Transverse colon (tissue), 4 donors: ENCODE data around the gene LEPROT.

ENCODE experiments used
- POLR2A ChIP-seq: fragments of 450-650 bp; IDR thresholded peaks from one replicate; pipeline ENCODE4 v1.6.1; 2016; ENCODE audit warnings: antibody characterized with exemption, mild to moderate bottlenecking, moderate library complexity
- POLR2AphosphoS5 ChIP-seq, 3 donors: sonication (generic); formaldehyde crosslinking; IDR thresholded peaks; one replicate each; pipeline ENCODE4 v1.6.1; 2016; ENCODE audit warnings: antibody characterized with exemption in 3 of 3
- TF ChIP-seq, protein P1 (sequence below), 5 experiments: fragments of 200-600 bp in 3 of 5; fragments of 450-650 bp in 2 of 5; sonication (generic) in 3 of 5; IDR thresholded peaks; 1 replicate in 2 of 5; 2 replicates in 3 of 5; pipeline ENCODE4 v1.5.1; 2016 to 2017; ENCODE audit warnings: antibody characterized with exemption in 5 of 5, inconsistent platforms in 3 of 5, mild to moderate bottlenecking in 2 of 5, moderate library complexity in 1 of 5

DNA sequence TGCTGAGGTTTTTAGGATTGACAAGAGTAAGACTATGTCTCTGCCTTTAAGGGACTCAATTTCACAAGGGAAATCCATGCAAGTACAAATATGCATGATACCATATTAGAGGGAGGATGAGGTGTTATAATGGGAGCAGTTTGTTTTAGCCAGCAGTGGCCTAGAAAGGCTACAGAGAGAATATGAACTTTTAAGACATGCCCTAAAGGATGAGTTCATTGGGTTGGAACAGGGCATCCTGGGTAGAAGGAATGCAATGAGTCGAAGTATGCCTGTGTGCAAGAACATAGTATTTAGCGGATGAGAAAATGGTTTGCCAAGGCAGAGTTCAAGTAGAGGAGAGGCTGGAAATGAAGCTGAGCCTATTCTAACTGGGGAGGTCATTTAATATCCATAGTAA, 32.6 kb upstream of the LEPROT start:
- no peak for TF ChIP-seq POLR2AphosphoS5 (IDR thresholded peaks at IDR 0.05)
- TF ChIP-seq, protein P1, sequence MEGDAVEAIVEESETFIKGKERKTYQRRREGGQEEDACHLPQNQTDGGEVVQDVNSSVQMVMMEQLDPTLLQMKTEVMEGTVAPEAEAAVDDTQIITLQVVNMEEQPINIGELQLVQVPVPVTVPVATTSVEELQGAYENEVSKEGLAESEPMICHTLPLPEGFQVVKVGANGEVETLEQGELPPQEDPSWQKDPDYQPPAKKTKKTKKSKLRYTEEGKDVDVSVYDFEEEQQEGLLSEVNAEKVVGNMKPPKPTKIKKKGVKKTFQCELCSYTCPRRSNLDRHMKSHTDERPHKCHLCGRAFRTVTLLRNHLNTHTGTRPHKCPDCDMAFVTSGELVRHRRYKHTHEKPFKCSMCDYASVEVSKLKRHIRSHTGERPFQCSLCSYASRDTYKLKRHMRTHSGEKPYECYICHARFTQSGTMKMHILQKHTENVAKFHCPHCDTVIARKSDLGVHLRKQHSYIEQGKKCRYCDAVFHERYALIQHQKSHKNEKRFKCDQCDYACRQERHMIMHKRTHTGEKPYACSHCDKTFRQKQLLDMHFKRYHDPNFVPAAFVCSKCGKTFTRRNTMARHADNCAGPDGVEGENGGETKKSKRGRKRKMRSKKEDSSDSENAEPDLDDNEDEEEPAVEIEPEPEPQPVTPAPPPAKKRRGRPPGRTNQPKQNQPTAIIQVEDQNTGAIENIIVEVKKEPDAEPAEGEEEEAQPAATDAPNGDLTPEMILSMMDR (IDR thresholded peaks at IDR 0.05) = no peak
- no peak for TF ChIP-seq POLR2A
